Subcutaneous preadipocyte (primary cell): ENCODE results near the gene RNF167. TPM values are rescaled to one million over a fixed set of nuclear protein-coding genes. Genes with fewer than 3 reads are reported as not detected.

ENCODE experiments used
- small RNA-seq: library from RNA; depleted of rRNA; stranded (forward); fragments of <200 nt; gene quantifications from one replicate; pipeline ENCODE3, GENCODE V24; 2012
- total RNA-seq: library from RNA; depleted of rRNA; stranded (reverse); fragments of >200 nt; gene quantifications from 2 replicates; pipeline ENCODE4 v1.2.3, GENCODE V29; 2012

RNF167 gene
- total RNA-seq: 29.4 and 29.9 TPM in 2 replicates

DNA sequence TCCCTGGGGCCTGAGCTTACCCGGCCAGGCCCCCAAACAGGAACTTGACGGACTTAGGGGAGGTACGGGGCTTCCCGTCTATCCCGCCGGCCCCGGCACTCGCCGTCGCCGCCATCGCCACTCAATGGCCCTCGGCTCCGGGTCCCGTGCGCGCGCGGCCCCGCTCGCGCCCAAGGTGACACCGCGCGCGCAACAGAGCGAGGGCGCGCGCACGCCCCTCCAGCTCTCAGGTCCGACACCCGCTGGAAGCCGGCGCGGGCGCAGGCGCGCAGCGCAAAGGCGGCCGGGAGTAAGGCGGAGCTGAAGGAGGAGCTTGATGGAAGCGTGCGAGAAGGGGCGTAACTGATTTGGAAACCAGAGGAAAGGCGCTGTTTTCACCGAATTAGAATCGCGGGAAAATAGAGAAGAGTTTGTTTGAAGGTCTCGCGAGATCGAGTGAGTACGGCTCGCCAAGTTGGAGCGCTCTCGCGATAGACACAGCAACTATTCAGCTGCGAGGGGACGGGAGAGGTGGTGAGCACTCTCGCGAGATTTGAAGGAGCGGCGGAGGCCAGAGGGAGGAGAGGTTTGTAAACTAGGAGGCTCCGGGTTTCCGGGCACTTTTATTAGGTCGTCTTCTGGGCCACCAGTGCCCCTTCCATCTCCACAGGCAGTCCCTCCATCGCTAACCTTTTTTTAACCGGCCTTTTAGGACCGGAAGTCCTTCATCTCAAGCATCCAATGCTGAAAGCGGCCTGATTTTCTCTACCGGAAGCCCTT, at the start of gene RNF167, which contains the start of gene SLC25A11:
TSS of gene RNF167 (plus strand) at position 473 of the 759 bp plus-strand sequence. CDS start 642 bp downstream, outside the sequence.
TSS of gene SLC25A11 (minus strand) at position 251 of the 759 bp plus-strand sequence. CDS start at position 115, 136 bp downstream.

GRCh38 chr17:4899341-4900230, 40.5 kb upstream of the RNF167 start, which contains the start of gene C17orf107:
C17orf107 (plus strand) TSS chr17:4899536; CDS start chr17:4899763, 227 bp downstream.

GRCh38 chr17:4903051-4903818, 36.8 kb upstream of the RNF167 start, which contains the start of gene CHRNE:
CHRNE (minus strand) TSS chr17:4903098; CDS start chr17:4903063, 35 bp downstream.

DNA sequence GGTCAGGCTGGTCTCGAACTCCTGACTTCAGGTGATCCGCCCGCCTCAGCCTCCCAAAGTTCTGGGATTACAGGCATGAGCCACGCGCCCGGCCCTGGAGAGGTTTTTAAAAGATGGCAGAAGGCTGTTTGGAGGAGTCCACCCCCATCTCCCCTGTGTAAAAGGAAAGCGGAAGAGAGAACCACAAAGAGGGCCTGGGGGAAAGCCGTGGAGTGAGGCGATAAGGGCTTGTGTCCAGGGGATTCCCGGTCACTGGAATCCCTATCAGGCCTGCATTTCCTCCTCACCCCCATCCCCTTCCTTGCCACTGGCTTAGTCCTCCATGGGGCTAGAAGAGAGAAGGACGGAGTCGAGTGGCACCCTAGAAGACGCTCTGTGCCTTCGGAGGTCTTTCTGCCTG, 8.1 kb upstream of the RNF167 start, which contains the start of gene GP1BA:
TSS of gene GP1BA (plus strand) at position 315 of the 400 bp plus-strand sequence. CDS start 328 bp downstream, outside the sequence.

GRCh38 chr17:4948166-4948930, 8.3 kb downstream of the RNF167 start, which contains the start of gene PFN1:
PFN1 (minus strand) TSS chr17:4948530; CDS start chr17:4948394, 136 bp downstream.

DNA sequence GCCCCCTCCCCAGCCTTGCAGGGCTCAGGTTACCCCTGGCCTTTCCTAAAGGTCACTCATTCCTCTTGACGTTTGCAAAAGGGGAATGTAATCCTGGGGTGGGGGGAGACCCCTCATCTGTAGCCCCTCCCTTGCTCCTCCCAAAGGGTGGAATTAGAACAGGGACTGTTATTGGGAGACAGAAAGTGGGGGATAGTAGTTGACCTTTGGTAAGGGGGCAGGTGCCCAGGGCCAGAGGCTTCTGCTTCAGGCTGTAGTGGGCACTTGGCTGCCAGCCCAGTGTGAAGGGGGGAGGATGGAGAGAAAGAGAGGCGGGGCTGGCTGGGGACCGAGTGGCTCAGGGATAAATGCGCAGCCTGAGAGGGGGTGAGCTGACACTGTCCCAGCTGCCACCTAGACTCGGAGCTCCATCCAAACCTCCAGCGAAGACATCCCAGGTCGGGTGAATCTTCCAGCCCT, 10.7 kb downstream of the RNF167 start, which contains the start of gene ENO3:
TSS of gene ENO3 (plus strand) at position 374 of the 459 bp plus-strand sequence. CDS start 711 bp downstream, outside the sequence.

DNA sequence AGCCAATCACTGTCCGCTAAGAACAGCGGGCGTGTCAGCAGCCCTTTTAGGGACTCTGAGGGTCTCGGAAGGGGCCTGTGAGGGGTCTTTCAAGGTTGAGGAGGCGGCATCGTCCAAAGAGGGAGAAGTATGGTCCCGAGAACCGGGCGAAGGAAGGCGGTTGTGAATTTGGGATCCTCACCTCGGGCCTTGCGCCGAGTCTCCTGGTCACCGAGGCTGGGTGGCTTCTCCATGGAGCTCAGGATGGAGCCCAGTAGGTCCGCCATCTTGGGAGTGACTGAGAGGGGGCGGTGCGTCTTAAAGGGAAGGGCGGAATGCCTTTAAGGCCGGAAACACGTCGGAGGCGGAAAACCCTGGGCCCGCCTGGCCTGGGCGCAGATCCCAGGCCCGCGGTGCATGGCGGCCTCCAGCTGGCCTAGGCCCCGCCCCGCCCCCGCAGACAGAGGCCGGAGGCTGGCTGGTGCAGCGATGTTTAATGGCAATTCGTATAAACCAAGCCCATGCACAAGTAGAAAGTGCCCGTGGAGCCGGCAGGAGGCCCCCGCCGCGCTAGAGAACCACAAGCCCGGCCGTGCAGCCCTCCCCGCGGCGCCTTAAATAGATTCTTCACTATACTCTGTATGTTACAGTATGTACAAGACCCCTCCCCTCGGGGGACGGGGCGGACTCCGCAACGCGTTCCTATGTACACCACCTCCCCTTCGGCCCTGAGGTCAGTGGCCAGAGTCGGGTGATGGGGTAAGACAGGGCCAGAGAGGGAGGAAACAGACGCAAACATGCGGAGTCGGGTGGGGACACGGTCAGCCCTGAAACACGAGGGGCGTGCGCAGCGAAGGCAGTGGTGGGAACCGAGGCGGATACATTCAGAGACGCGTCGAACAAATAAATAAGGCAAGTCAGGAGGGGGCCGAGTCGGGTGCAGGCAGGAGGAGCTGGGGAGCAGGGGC, 27.7 kb downstream of the RNF167 start, which contains the start of gene SPAG7:
TSS of gene SPAG7 (minus strand) at position 279 of the 947 bp plus-strand sequence. CDS start at position 266, 13 bp downstream.

DNA sequence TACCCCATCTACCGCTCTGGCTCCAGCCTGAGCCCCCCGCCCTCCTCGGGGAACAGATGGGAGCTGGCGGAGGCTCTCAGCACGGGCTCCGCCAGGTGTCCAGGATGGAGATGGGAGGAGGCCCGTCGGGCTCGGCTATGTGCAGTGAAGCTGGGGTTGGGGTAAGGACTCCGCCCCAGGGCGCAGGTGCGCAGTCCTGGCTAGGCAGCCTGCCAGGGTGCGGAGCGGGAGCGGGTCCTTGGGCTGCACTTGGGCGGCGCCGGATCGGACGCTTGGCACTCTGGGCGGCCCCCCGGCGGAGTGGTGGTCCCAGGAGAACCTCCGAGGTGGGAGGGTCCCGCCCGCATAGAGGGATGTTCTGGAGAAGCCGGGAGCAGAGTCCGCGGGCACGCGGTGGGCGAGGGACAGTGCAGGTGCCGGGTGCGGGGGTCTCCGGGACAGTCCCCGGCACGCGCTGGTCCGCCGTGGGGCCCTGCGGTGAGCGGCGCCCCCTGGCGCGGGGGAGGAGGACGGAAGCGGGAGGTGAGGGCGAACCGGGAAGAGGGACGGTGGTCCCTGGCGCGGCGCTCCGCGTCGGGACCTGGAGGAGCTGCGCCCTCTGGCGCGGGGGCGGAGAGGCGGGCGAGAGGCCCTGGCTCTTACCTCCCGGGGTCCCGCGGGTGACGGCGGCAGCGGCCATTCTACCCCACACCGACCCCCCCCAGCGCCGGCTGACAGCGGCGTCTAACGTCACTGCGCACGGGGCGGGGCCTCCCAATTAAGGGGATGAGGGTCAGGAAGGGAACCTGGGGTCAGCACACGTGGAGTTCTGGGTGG, 47.1 kb downstream of the RNF167 start, which contains the start of gene CAMTA2:
TSS of gene CAMTA2 (minus strand) at position 725 of the 816 bp plus-strand sequence. CDS start 1,453 bp downstream, outside the sequence.

Small RNA genes within 50 kb of the gene (small RNA-seq; reads per million reads assigned to genes)
- gene MIR6864: not detected
- gene MIR6865: 0.22 reads per million

Other genes with a start within 250 kb of the RNF167 start
- gene PELP1, start 236.1 kb upstream of the RNF167 start, total RNA-seq: 22.8 and 30.1 TPM in 2 replicates
- 9.2 and 16.0 TPM in 2 replicates for gene ARRB2, start 229.6 kb upstream of the RNF167 start, total RNA-seq
- 13.5 and 16.9 TPM in 2 replicates for gene MED11, start 208.8 kb upstream of the RNF167 start, total RNA-seq
- gene ZMYND15, start 200.4 kb upstream of the RNF167 start, total RNA-seq: 0.20 TPM in 1 of 2 replicates, not detected in the other
- 1.6 and 2.6 TPM in 2 replicates for gene CXCL16, start 200.3 kb upstream of the RNF167 start, total RNA-seq
- gene TM4SF5, start 168.4 kb upstream of the RNF167 start, total RNA-seq: not detected in 2 replicates
- 0.59 TPM in 1 of 2 replicates, not detected in the other for gene VMO1, start 153.9 kb upstream of the RNF167 start, total RNA-seq
- gene GLTPD2, start 151.3 kb upstream of the RNF167 start, total RNA-seq: 0.37 TPM in 1 of 2 replicates, not detected in the other
- gene PSMB6, start 144.1 kb upstream of the RNF167 start, total RNA-seq: 111 and 116 TPM in 2 replicates
- gene PLD2, start 133.1 kb upstream of the RNF167 start, total RNA-seq: 17.6 and 18.2 TPM in 2 replicates
- gene MINK1, start 106.9 kb upstream of the RNF167 start, total RNA-seq: 32.0 and 37.3 TPM in 2 replicates
- gene C17orf107, start 40.7 kb upstream of the RNF167 start, total RNA-seq: 0.37 and 0.59 TPM in 2 replicates
- gene CHRNE, start 37.2 kb upstream of the RNF167 start, total RNA-seq: 0.37 TPM in 1 of 2 replicates, not detected in the other
- gene GP1BA, start 8.0 kb upstream of the RNF167 start, total RNA-seq: not detected in 2 replicates
- gene SLC25A11, start 222 bp upstream of the RNF167 start, total RNA-seq: 50.0 and 50.2 TPM in 2 replicates
- gene PFN1, start 8.3 kb downstream of the RNF167 start, total RNA-seq: 412 and 494 TPM in 2 replicates
- 1.1 and 1.6 TPM in 2 replicates for gene ENO3, start 10.9 kb downstream of the RNF167 start, total RNA-seq
- gene SPAG7, start 27.5 kb downstream of the RNF167 start, total RNA-seq: 30.1 and 37.5 TPM in 2 replicates
- 10.3 and 20.3 TPM in 2 replicates for gene CAMTA2, start 47.4 kb downstream of the RNF167 start, total RNA-seq
- gene INCA1, start 57.3 kb downstream of the RNF167 start, total RNA-seq: 0.37 TPM in 1 of 2 replicates, not detected in the other
- 38.6 and 50.8 TPM in 2 replicates for gene KIF1C, start 57.7 kb downstream of the RNF167 start, total RNA-seq
- under 0.01 TPM in 1 of 2 replicates, not detected in the other for gene SLC52A1, start 95.2 kb downstream of the RNF167 start, total RNA-seq
- 1.5 and 2.0 TPM in 2 replicates for gene ZFP3, start 138.2 kb downstream of the RNF167 start, total RNA-seq
- 7.2 and 7.3 TPM in 2 replicates for gene ZNF232, start 171.6 kb downstream of the RNF167 start, total RNA-seq
- not detected in 2 replicates for gene USP6, start 175.8 kb downstream of the RNF167 start, total RNA-seq